ENCODE results near the gene ARIH1.
"Not testable (repeated sequence)": the region's sequence is repeated elsewhere in the genome, so short reads cannot be mapped to it uniquely, and the experiment has no call there.

ARIH1 gene

GRCh38 chr15:72592676-72593075 is 118.5 kb downstream of the ARIH1 start:
- no peak for DNase-seq (ENCODE audit: low read depth)
- in situ Hi-C loops (cut with HindIII; ENCODE audit: low sequenced_read_pairs): no loop called here
- H3K4me3 ChIP-seq (ENCODE audit: low read depth, low read length): no peak overlapping the region
- TF ChIP-seq, protein P1, sequence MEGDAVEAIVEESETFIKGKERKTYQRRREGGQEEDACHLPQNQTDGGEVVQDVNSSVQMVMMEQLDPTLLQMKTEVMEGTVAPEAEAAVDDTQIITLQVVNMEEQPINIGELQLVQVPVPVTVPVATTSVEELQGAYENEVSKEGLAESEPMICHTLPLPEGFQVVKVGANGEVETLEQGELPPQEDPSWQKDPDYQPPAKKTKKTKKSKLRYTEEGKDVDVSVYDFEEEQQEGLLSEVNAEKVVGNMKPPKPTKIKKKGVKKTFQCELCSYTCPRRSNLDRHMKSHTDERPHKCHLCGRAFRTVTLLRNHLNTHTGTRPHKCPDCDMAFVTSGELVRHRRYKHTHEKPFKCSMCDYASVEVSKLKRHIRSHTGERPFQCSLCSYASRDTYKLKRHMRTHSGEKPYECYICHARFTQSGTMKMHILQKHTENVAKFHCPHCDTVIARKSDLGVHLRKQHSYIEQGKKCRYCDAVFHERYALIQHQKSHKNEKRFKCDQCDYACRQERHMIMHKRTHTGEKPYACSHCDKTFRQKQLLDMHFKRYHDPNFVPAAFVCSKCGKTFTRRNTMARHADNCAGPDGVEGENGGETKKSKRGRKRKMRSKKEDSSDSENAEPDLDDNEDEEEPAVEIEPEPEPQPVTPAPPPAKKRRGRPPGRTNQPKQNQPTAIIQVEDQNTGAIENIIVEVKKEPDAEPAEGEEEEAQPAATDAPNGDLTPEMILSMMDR (IDR thresholded peaks at IDR 0.05; ENCODE audit: low read depth, low read length, missing control alignments): no peak

- TF ChIP-seq, protein P1 (IDR thresholded peaks at IDR 0.05; ENCODE audit: low read depth, low read length, missing control alignments): no peak
- in situ Hi-C loops (cut with HindIII; ENCODE audit: low sequenced_read_pairs): no loop called here
- no peak for DNase-seq (ENCODE audit: low read depth)
- H3K4me3 ChIP-seq (ENCODE audit: low read depth, low read length): no peak overlapping the region
These were observed 119.7 kb downstream of the ARIH1 start for GRCh38 chr15:72593838-72594237.

GRCh38 chr15:72599855-72600464 is 125.8 kb downstream of the ARIH1 start:
- in situ Hi-C loops (cut with HindIII; ENCODE audit: low sequenced_read_pairs): no loop called here
- no peak overlapping the region for H3K4me3 ChIP-seq (ENCODE audit: low read depth, low read length)
- peak; percentile 43 for DNase-seq (ENCODE audit: low read depth)
- TF ChIP-seq, protein P1 (IDR thresholded peaks at IDR 0.05; ENCODE audit: low read depth, low read length, missing control alignments): peak; percentile 66

- in situ Hi-C loops (cut with HindIII; ENCODE audit: low sequenced_read_pairs): no loop called here
- TF ChIP-seq, protein P1 (IDR thresholded peaks at IDR 0.05; ENCODE audit: low read depth, low read length, missing control alignments): no peak
- no peak overlapping the region for H3K4me3 ChIP-seq (ENCODE audit: low read depth, low read length)
- no peak for DNase-seq (ENCODE audit: low read depth)
These were observed 130.7 kb downstream of the ARIH1 start for GRCh38 chr15:72604794-72605193.

- DNase-seq (ENCODE audit: low read depth); H3K4me3 ChIP-seq (ENCODE audit: low read depth, low read length); in situ Hi-C loops (cut with HindIII; ENCODE audit: low sequenced_read_pairs): not testable (repeated sequence)
These were observed 134.0 kb downstream of the ARIH1 start for GRCh38 chr15:72608084-72608483.

DNA sequence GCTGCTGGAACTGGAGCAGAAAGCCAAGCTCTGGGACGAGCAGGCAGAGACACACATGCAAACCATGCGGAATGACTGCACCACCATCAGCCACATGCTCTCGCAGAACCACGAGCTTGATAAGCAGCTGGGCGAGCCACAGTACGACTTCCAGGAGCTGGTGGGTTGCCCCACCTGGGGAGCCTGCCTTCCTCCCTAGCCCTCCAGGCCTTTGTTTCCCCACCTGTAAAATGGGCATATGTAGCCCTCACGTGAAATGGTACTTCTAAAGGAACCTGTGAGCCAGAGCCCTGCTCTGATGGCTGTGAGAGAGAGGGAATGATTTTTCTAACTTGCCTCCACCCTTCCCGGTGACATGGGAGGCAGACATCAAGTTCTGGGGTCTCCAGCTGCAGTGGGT is 135.7 kb downstream of the ARIH1 start:
- H3K4me3 ChIP-seq (ENCODE audit: low read depth, low read length): no peak overlapping the region
- TF ChIP-seq, protein P1 (IDR thresholded peaks at IDR 0.05; ENCODE audit: low read depth, low read length, missing control alignments): no peak

GRCh38 chr15:72612324-72612723 is 138.2 kb downstream of the ARIH1 start:
- DNase-seq (ENCODE audit: low read depth); H3K4me3 ChIP-seq (ENCODE audit: low read depth, low read length); in situ Hi-C loops (cut with HindIII; ENCODE audit: low sequenced_read_pairs): not testable (repeated sequence)

More for the DNA sequence above, 135.7 kb downstream of the ARIH1 start:
- in situ Hi-C loops (cut with HindIII; ENCODE audit: low sequenced_read_pairs): no loop called here
- no peak for DNase-seq (ENCODE audit: low read depth)

All from astrocyte of the cerebellum (primary cell).